OCI-LY3 (cell line): ENCODE results near the gene STK33.

Source experiments
- CTCF ChIP-seq: fragments of 200-600, 300-600 bp; sonication (generic); IDR thresholded peaks from 2 replicates; pipeline ENCODE4 v1.5.1; 2014; ENCODE audit warnings: antibody characterized with exemption, low read length, low read depth
- EZH2phosphoT487 ChIP-seq: fragments of 200-600 bp; shearing (Covaris generic); IDR thresholded peaks from 2 replicates; pipeline ENCODE4 v1.6.1; 2018; ENCODE audit warnings: antibody characterized with exemption, mixed run types, low read depth

GRCh38 chr11:8383627-8384026 is 210.4 kb downstream of the STK33 start:
- TF ChIP-seq CTCF (no peak), EZH2phosphoT487 (no peak)
